Body of pancreas (tissue), 4 donors: ENCODE results near the gene REXO1. TPM values are rescaled to one million over a fixed set of nuclear protein-coding genes. Genes with fewer than 3 reads are reported as not detected.

Experiments used
- ATAC-seq: fragments of 150-250 bp; one replicate; pipeline ENCODE4 v1.9.1; 2016
- DNase-seq, 4 donors: peaks; one replicate each; pipeline ENCODE4 v3.0.0-alpha.2; 2019
- H3K27ac ChIP-seq, 4 donors: fragments of 200-600 bp; sonication (generic); 1 replicate in 3 of 4; 2 replicates in 1 of 4; pipeline versions ENCODE4 v1.5.1 to v1.6.1; 2016 to 2019; ENCODE audit warnings: mild to moderate bottlenecking in 1 of 4, mixed read lengths in 1 of 4, moderate library complexity in 1 of 4
- H3K27me3 ChIP-seq, 2 donors: fragments of 200-600 bp; sonication (generic); one replicate each; pipeline ENCODE4 v1.6.0; 2016; ENCODE audit warnings: mild to moderate bottlenecking in 1 of 2
- H3K36me3 ChIP-seq, 2 donors: fragments of 200-600 bp; sonication (generic); replicated peaks in 1 of 2; 2 replicates each; pipeline ENCODE4 v1.5.1; 2016; ENCODE audit warnings: low read depth in 2 of 2; ENCODE audit not compliant: insufficient read depth in 1 of 2
- H3K4me1 ChIP-seq: fragments of 200-600 bp; sonication (generic); one replicate; pipeline ENCODE4 v1.6.0; 2016
- H3K4me3 ChIP-seq, 2 donors: fragments of 200-600 bp; sonication (generic); 1 replicate in 1 of 2; 2 replicates in 1 of 2; pipeline ENCODE4 v1.5.1; 2016 to 2019
- H3K9me3 ChIP-seq, 3 donors: fragments of 200-600 bp; sonication (generic); 1 replicate in 2 of 3; 2 replicates in 1 of 3; pipeline ENCODE4 v1.5.1; 2016
- CTCF ChIP-seq, 7 experiments: fragments of 450-650 bp in 4 of 7; fragments of 200-600 bp in 3 of 7; sonication (generic) in 3 of 7; IDR thresholded peaks; one replicate each; pipeline ENCODE4 v1.5.1; 2016 to 2019; ENCODE audit warnings: antibody characterized with exemption in 7 of 7
- POLR2A ChIP-seq, 3 donors: fragments of 450-650 bp; IDR thresholded peaks; one replicate each; pipeline ENCODE4 v1.6.1; 2016; ENCODE audit warnings: antibody characterized with exemption in 3 of 3, mild to moderate bottlenecking in 2 of 3
- WGBS, 2 donors: methylation state at CpG; one replicate each; pipeline ENCODE4 v1.1.5; 2017; 5-methylcytosine and 5-hydroxymethylcytosine counted together
- intact Hi-C: fragments of 100-400 bp; cut with DNase I; formaldehyde crosslinking; loops from one replicate; pipeline ENCODE4 v1.15.1; 2023
- total RNA-seq, 2 donors: library from RNA; depleted of rRNA; stranded (reverse); fragments of >200 nt; gene quantifications; one replicate each; pipeline ENCODE4 v1.1.0, GENCODE V29; 2016

The REXO1 gene
- total RNA-seq, 2 donors from 2014 or later, result 16.6 to 19.8 TPM

GRCh38 chr19:1794424-1795172 lies 53.7 kb downstream of the REXO1 start:
- WGBS, 2 donors, result 69 to 80% methylated on average over 9 to 20 of the region's 20 CpGs
- TF ChIP-seq CTCF (IDR thresholded peaks at IDR 0.05) (no peak), POLR2A (IDR thresholded peaks at IDR 0.05) (no peak)
- Histone ChIP-seq H3K27me3 (peaks cover 0 to 12% of the 10 kb centered on the region in 2 donors), H3K36me3 (no peaks in the 10 kb centered on the region), H3K27ac (no peak overlapping the region), H3K4me1 (peaks cover 6% of the 10 kb centered on the region), H3K4me3 (no peak overlapping the region), H3K9me3 (no peaks in the 10 kb centered on the region)
- DNase-seq (no peak), ATAC-seq (no peak)
- intact Hi-C loops, result no loop called here

- TF ChIP-seq CTCF (IDR thresholded peaks at IDR 0.05) (no peak), POLR2A (IDR thresholded peaks at IDR 0.05) (no peak)
- H3K27me3 ChIP-seq, result peaks cover 0 to 14% of the 10 kb centered on the region in 2 donors
Observed at GRCh38 chr19:1791879-1792278, 56.4 kb downstream of the REXO1 start.

GRCh38 chr19:1790054-1790792 lies 58.1 kb downstream of the REXO1 start:
- DNase-seq, result no peak
- Histone ChIP-seq H3K4me3 (no peak overlapping the region), H3K27me3 (peaks cover 0 to 5% of the 10 kb centered on the region in 2 donors), H3K9me3 (no peaks in the 10 kb centered on the region), H3K4me1 (peaks cover 5% of the 10 kb centered on the region), H3K36me3 (no peaks in the 10 kb centered on the region), H3K27ac (no peak overlapping the region)
- no peak for ATAC-seq
- intact Hi-C loops, result no loop called here
- WGBS, 2 donors, result 29 to 42% methylated on average over 2 of the region's 7 CpGs
- TF ChIP-seq POLR2A (IDR thresholded peaks at IDR 0.05), result no peak

More at GRCh38 chr19:1791879-1792278, 56.4 kb downstream of the REXO1 start:
- no peak overlapping the region for H3K27ac ChIP-seq
- H3K4me3 ChIP-seq, result no peak overlapping the region
- no peaks in the 10 kb centered on the region for H3K9me3 ChIP-seq
- ATAC-seq, result no peak
- peaks cover 10% of the 10 kb centered on the region for H3K4me1 ChIP-seq
- intact Hi-C loops, result no loop called here
- no peaks in the 10 kb centered on the region for H3K36me3 ChIP-seq
- 72% methylated on average over 14 of the region's 14 CpGs; no CpG with 5 or more reads in 1 of the 2 donors for WGBS, 2 donors
- no peak for DNase-seq

GRCh38 chr19:1789261-1790041 lies 58.8 kb downstream of the REXO1 start:
- ATAC-seq (peak; percentile 29), DNase-seq (no peak)
- peaks cover 0 to 5% of the 10 kb centered on the region in 2 donors for H3K27me3 ChIP-seq
- H3K27ac ChIP-seq, result no peak overlapping the region
- 16% methylated on average over 45 of the region's 59 CpGs; no CpG with 5 or more reads in 1 of the 2 donors for WGBS, 2 donors
- no peaks in the 10 kb centered on the region for H3K36me3 ChIP-seq
- intact Hi-C loops, result no loop called here
- H3K9me3 ChIP-seq, result no peaks in the 10 kb centered on the region
- H3K4me1 ChIP-seq, result peaks cover 5% of the 10 kb centered on the region
- no peak for TF ChIP-seq POLR2A (IDR thresholded peaks at IDR 0.05)
- TF ChIP-seq CTCF (IDR thresholded peaks at IDR 0.05), result no peak
- no peak overlapping the region for H3K4me3 ChIP-seq

GRCh38 chr19:1787116-1787515 lies 61.2 kb downstream of the REXO1 start:
- no peak for DNase-seq
- WGBS, 2 donors, result 49 to 51% methylated on average over 8 of the region's 8 CpGs
- TF ChIP-seq POLR2A (IDR thresholded peaks at IDR 0.05) (no peak), CTCF (IDR thresholded peaks at IDR 0.05) (no peak)
- Histone ChIP-seq H3K36me3 (no peaks in the 10 kb centered on the region), H3K4me1 (peaks cover 5% of the 10 kb centered on the region), H3K27ac (no peak overlapping the region), H3K9me3 (no peaks in the 10 kb centered on the region), H3K4me3 (no peak overlapping the region), H3K27me3 (peaks cover 0 to 5% of the 10 kb centered on the region in 2 donors)
- ATAC-seq, result no peak
- intact Hi-C loops, result no loop called here
